ENCODE data around the gene SH3PXD2A. TPM values are rescaled to one million over a fixed set of nuclear protein-coding genes. Genes with fewer than 3 reads are reported as not detected.

Gene SH3PXD2A
- total and polyA plus RNA-seq, 4 donors = 18.7 to 69.1 (median 42.5) TPM

GRCh38 chr10:103593022-103593570, 262.3 kb downstream of the SH3PXD2A start:
- Histone ChIP-seq H3K4me1 (ENCODE audit: control insufficient read depth in 1 of 2, insufficient read depth in 2 of 2, low read length in 2 of 2) (no peaks in the 10 kb centered on the region), H3K36me3 (ENCODE audit: control insufficient read depth in 1 of 2, insufficient read depth in 2 of 2, low read length in 1 of 2) (no peaks in the 10 kb centered on the region), H3K27ac (ENCODE audit: low read depth in 1 of 2, low read length in 2 of 2) (no peak overlapping the region), H3K4me3 (ENCODE audit: low read length in 2 of 2) (no peak overlapping the region), H3K9me3 (ENCODE audit: control insufficient read depth, low read length) (no peaks in the 10 kb centered on the region), H3K27me3 (ENCODE audit: control insufficient read depth in 1 of 2, insufficient read depth in 2 of 2, low read length in 1 of 2) (no peaks in the 10 kb centered on the region)
- WGBS, 2 donors = 78 to 87% methylated on average over 3 of the region's 3 CpGs
- intact Hi-C loops (cut with DNase I) = loop anchor here in 1 of 2 donors (10.0 kb wide), 1 partner anchor 262 kb away; the partner anchor contains the start of gene SH3PXD2A
- DNase-seq (peak in 1 of 2 donors; percentile 20), ATAC-seq (ENCODE audit: low FRiP score) (no peak)

DNA sequence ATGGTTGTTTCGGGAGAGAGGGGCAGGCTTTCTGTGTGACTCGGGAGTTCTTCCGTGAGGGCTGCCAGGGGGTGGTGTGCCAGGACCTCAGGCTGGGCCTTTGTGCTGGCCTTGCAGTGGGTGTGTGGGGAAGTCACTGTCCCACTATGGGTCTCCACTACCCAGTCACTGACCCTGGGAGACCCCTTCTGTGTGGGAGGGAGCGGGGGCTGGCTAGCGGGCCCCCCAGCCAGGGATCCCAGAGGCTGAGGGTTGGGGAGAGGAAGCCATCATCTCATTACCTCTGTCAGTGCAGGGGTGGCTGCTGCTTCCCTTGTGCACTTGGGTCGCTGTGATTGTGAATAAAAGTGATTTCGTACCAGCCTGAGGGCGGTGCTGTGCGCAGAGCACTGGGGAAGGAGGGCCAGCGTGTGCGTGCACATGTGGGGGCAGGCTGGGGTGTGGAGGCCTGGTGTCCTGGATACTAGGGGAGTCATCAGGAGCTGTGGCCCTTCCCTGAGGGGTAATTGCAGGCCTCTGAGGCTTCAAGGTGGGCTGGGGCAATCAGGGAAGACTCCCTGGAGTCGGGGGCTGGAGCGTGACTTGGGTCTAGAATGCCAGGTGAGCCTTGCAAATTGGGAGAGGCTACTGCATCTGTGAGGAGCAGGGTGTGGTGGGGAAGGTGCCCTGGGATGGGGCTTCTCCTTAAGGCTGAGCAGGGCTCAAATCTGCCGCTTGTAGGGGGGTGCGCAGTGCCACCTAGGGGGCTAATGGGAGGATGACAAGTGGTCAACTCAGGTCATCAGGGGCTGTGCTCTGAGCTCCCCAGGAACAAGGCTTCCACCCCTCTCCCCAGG, 263.0 kb downstream of the SH3PXD2A start:
- WGBS, 2 donors = 78 to 79% methylated on average over 15 of the region's 15 CpGs
- intact Hi-C loops (cut with DNase I) = loop anchor here in 1 of 2 donors (10.0 kb wide), 1 partner anchor 262 kb away; the partner anchor contains the start of gene SH3PXD2A
- Histone ChIP-seq H3K27ac (ENCODE audit: low read depth in 1 of 2, low read length in 2 of 2) (no peak overlapping the region), H3K36me3 (ENCODE audit: control insufficient read depth in 1 of 2, insufficient read depth in 2 of 2, low read length in 1 of 2) (no peaks in the 10 kb centered on the region), H3K4me3 (ENCODE audit: low read length in 2 of 2) (no peak overlapping the region), H3K4me1 (ENCODE audit: control insufficient read depth in 1 of 2, insufficient read depth in 2 of 2, low read length in 2 of 2) (no peaks in the 10 kb centered on the region), H3K9me3 (ENCODE audit: control insufficient read depth, low read length) (no peaks in the 10 kb centered on the region), H3K27me3 (ENCODE audit: control insufficient read depth in 1 of 2, insufficient read depth in 2 of 2, low read length in 1 of 2) (no peaks in the 10 kb centered on the region)
- peak in 1 of 2 donors; percentile 52 for DNase-seq
- ATAC-seq (ENCODE audit: low FRiP score) = no peak

DNA sequence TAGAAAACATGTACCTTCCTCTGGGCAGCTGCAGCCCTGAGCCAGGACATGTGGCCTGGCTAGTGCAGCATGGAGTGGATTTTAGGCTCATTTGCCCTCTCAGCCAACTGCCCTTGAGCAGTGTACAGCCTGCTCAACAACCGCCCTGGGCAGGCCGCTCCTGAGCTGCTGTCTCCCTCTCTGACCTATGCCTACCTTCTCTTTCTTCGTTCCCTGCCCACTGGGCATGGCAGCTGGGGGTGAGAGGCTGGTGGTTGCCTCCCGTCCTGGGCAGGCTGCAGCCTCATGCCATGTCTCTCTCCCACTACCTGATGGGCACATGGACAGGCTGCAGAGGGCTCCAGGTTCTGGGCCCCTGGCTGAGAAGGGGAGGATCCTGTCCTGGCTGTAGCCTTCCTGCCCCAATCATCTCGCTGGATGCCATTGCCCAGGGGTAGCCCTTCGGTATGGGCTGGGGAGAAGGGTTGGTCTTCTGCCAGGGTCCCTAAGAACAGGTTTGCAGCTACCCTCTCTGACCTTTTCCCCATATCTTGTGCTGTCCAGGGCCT, 264.6 kb downstream of the SH3PXD2A start:
- Histone ChIP-seq H3K4me3 (ENCODE audit: low read length in 2 of 2) (no peak overlapping the region), H3K36me3 (ENCODE audit: control insufficient read depth in 1 of 2, insufficient read depth in 2 of 2, low read length in 1 of 2) (no peaks in the 10 kb centered on the region), H3K4me1 (ENCODE audit: control insufficient read depth in 1 of 2, insufficient read depth in 2 of 2, low read length in 2 of 2) (no peaks in the 10 kb centered on the region), H3K9me3 (ENCODE audit: control insufficient read depth, low read length) (no peaks in the 10 kb centered on the region), H3K27ac (ENCODE audit: low read depth in 1 of 2, low read length in 2 of 2) (no peak overlapping the region), H3K27me3 (ENCODE audit: control insufficient read depth in 1 of 2, insufficient read depth in 2 of 2, low read length in 1 of 2) (no peaks in the 10 kb centered on the region)
- ATAC-seq (ENCODE audit: low FRiP score) (no peak), DNase-seq (peak in 1 of 2 donors; percentile 21)
- WGBS, 2 donors = 91 to 94% methylated on average over 6 of the region's 6 CpGs
- intact Hi-C loops (cut with DNase I) = loop anchor here in 1 of 2 donors (10.0 kb wide), 1 partner anchor 264 kb away; the partner anchor contains the start of gene SH3PXD2A

DNA sequence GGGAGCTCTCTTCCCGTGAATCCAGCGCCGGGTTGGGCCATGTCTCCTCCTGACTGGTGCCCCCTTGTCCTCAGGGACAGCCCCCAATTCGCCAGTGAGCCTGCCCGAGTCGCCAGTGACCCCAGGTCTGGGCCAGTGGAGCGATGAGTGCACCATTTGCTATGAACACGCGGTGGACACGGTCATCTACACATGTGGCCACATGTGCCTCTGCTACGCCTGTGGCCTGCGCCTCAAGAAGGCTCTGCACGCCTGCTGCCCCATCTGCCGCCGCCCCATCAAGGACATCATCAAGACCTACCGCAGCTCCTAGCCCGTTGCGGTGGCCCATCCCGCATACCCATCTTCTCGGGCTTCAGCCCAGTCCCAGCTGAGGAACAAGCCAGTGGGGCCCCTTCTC, 265.3 kb downstream of the SH3PXD2A start:
- DNase-seq = peak in 1 of 2 donors; percentile 37
- no peaks in the 10 kb centered on the region for H3K9me3 ChIP-seq (ENCODE audit: control insufficient read depth, low read length)
- no peak overlapping the region for H3K4me3 ChIP-seq (ENCODE audit: low read length in 2 of 2)
- H3K4me1 ChIP-seq (ENCODE audit: control insufficient read depth in 1 of 2, insufficient read depth in 2 of 2, low read length in 2 of 2) = no peaks in the 10 kb centered on the region
- H3K36me3 ChIP-seq (ENCODE audit: control insufficient read depth in 1 of 2, insufficient read depth in 2 of 2, low read length in 1 of 2) = no peaks in the 10 kb centered on the region
- no peak overlapping the region for H3K27ac ChIP-seq (ENCODE audit: low read depth in 1 of 2, low read length in 2 of 2)
- 93% methylated on average over 20 of the region's 20 CpGs for WGBS, 2 donors
- no peaks in the 10 kb centered on the region for H3K27me3 ChIP-seq (ENCODE audit: control insufficient read depth in 1 of 2, insufficient read depth in 2 of 2, low read length in 1 of 2)
- no peak for ATAC-seq (ENCODE audit: low FRiP score)
- intact Hi-C loops (cut with DNase I) = loop anchor here in 1 of 2 donors (10.0 kb wide), 1 partner anchor 265 kb away; the partner anchor contains the start of gene SH3PXD2A

- no peak overlapping the region for H3K27ac ChIP-seq (ENCODE audit: low read depth in 1 of 2, low read length in 2 of 2)
- intact Hi-C loops (cut with DNase I) = no loop called here
- H3K27me3 ChIP-seq (ENCODE audit: control insufficient read depth in 1 of 2, insufficient read depth in 2 of 2, low read length in 1 of 2) = no peaks in the 10 kb centered on the region
- ATAC-seq (ENCODE audit: low FRiP score) (no peak), DNase-seq (peak in 1 of 2 donors; percentile 32)
- H3K9me3 ChIP-seq (ENCODE audit: control insufficient read depth, low read length) = no peaks in the 10 kb centered on the region
- WGBS, 2 donors = 90 to 92% methylated on average over 15 of the region's 15 CpGs
- no peaks in the 10 kb centered on the region for H3K4me1 ChIP-seq (ENCODE audit: control insufficient read depth in 1 of 2, insufficient read depth in 2 of 2, low read length in 2 of 2)
- no peak overlapping the region for H3K4me3 ChIP-seq (ENCODE audit: low read length in 2 of 2)
- no peaks in the 10 kb centered on the region for H3K36me3 ChIP-seq (ENCODE audit: control insufficient read depth in 1 of 2, insufficient read depth in 2 of 2, low read length in 1 of 2)
Measured at GRCh38 chr10:103589074-103589630, 266.2 kb downstream of the SH3PXD2A start.

DNA sequence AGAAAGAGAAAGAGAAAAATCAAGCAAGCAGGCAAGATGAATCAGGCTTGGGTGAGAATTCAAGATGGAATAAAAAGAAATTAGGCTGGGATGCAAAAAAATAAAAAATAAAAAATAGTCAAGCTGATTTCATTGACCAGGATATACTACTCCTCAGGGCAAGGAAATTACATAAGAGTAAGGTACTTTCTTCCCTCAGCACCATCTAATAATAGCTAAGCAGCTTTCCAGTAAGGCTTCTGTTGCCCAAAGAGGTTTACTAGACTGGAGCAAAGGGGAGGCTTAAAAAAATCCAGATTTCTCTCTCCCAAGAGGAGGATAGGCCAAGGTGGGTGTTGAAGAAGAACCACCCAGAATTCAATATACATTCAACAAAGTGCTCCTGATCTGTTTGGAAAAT, 268.3 kb downstream of the SH3PXD2A start:
- no peak for ATAC-seq (ENCODE audit: low FRiP score)
- Histone ChIP-seq H3K27me3 (ENCODE audit: control insufficient read depth in 1 of 2, insufficient read depth in 2 of 2, low read length in 1 of 2) (no peaks in the 10 kb centered on the region), H3K27ac (ENCODE audit: low read depth in 1 of 2, low read length in 2 of 2) (no peak overlapping the region), H3K36me3 (ENCODE audit: control insufficient read depth in 1 of 2, insufficient read depth in 2 of 2, low read length in 1 of 2) (no peaks in the 10 kb centered on the region), H3K9me3 (ENCODE audit: control insufficient read depth, low read length) (no peaks in the 10 kb centered on the region), H3K4me1 (ENCODE audit: control insufficient read depth in 1 of 2, insufficient read depth in 2 of 2, low read length in 2 of 2) (no peaks in the 10 kb centered on the region), H3K4me3 (ENCODE audit: low read length in 2 of 2) (no peak overlapping the region)
- intact Hi-C loops (cut with DNase I) = no loop called here
- no peak for DNase-seq

- Histone ChIP-seq H3K36me3 (ENCODE audit: control insufficient read depth in 1 of 2, insufficient read depth in 2 of 2, low read length in 1 of 2) (no peaks in the 10 kb centered on the region), H3K9me3 (ENCODE audit: control insufficient read depth, low read length) (no peaks in the 10 kb centered on the region), H3K4me3 (ENCODE audit: low read length in 2 of 2) (no peak overlapping the region), H3K27ac (ENCODE audit: low read depth in 1 of 2, low read length in 2 of 2) (no peak overlapping the region), H3K4me1 (ENCODE audit: control insufficient read depth in 1 of 2, insufficient read depth in 2 of 2, low read length in 2 of 2) (no peaks in the 10 kb centered on the region), H3K27me3 (ENCODE audit: control insufficient read depth in 1 of 2, insufficient read depth in 2 of 2, low read length in 1 of 2) (no peaks in the 10 kb centered on the region)
- peak; percentile 4 for ATAC-seq (ENCODE audit: low FRiP score)
- DNase-seq = no peak
- 67% methylated on average over 32 of the region's 32 CpGs for WGBS, 2 donors
- intact Hi-C loops (cut with DNase I) = no loop called here
Measured at GRCh38 chr10:103585011-103585405, 270.4 kb downstream of the SH3PXD2A start.

GRCh38 chr10:103584216-103585010, 271.0 kb downstream of the SH3PXD2A start:
- Histone ChIP-seq H3K9me3 (ENCODE audit: control insufficient read depth, low read length) (no peaks in the 10 kb centered on the region), H3K4me3 (ENCODE audit: low read length in 2 of 2) (no peak overlapping the region), H3K4me1 (ENCODE audit: control insufficient read depth in 1 of 2, insufficient read depth in 2 of 2, low read length in 2 of 2) (no peaks in the 10 kb centered on the region), H3K27ac (ENCODE audit: low read depth in 1 of 2, low read length in 2 of 2) (no peak overlapping the region), H3K27me3 (ENCODE audit: control insufficient read depth in 1 of 2, insufficient read depth in 2 of 2, low read length in 1 of 2) (no peaks in the 10 kb centered on the region), H3K36me3 (ENCODE audit: control insufficient read depth in 1 of 2, insufficient read depth in 2 of 2, low read length in 1 of 2) (no peaks in the 10 kb centered on the region)
- ATAC-seq (ENCODE audit: low FRiP score) (peak; percentile 17), DNase-seq (no peak)
- intact Hi-C loops (cut with DNase I) = no loop called here
- WGBS, 2 donors = 12 to 15% methylated on average over 105 to 111 of the region's 111 CpGs

Data from aorta (tissue), 5 donors.